WTC11 (cell line): ENCODE data around the gene STPG3. TPM values are rescaled to one million over a fixed set of nuclear protein-coding genes. Genes with fewer than 3 reads are reported as not detected.

Source experiments
- ATAC-seq: fragments of 200-7000 bp; cut with Tn5 transposase; 2 replicates; pipeline ENCODE4 v1.10.0; 2021; ENCODE audit warnings: mild to moderate bottlenecking, moderate library complexity
- CTCF ChIA-PET: fragments of 300-600 bp; sonication (Branson Sonifier 250); formaldehyde crosslinking; loops from one replicate; lab custom pipeline; 2021; ENCODE audit warnings: antibody characterized with exemption; lab: Charles Lee
- POLR2A ChIA-PET: fragments of 350-600 bp; sonication (Branson Sonifier 250); formaldehyde crosslinking; loops from one replicate; lab custom pipeline; 2021; ENCODE audit warnings: antibody characterized with exemption; lab: Charles Lee
- DNase-seq: peaks from one replicate; pipeline ENCODE4 v3.0.0; 2021; ENCODE audit warnings: low spot score
- H3K27ac Mint-ChIP-seq: 2 replicates; pipeline ENCODE4 v1.8.0; 2021; ENCODE audit warnings: mixed read lengths
- H3K27me3 Mint-ChIP-seq: 2 replicates; pipeline ENCODE4 v1.8.0; 2021; ENCODE audit warnings: low read depth, mild to moderate bottlenecking, moderate library complexity, mixed read lengths
- H3K36me3 Mint-ChIP-seq: 2 replicates; pipeline ENCODE4 v1.8.0; 2021; ENCODE audit warnings: mixed read lengths
- H3K4me1 Mint-ChIP-seq: 2 replicates; pipeline ENCODE4 v1.8.0; 2022; ENCODE audit warnings: mixed read lengths
- H3K4me3 Mint-ChIP-seq: 2 replicates; pipeline ENCODE4 v1.8.0; 2021; ENCODE audit warnings: mild to moderate bottlenecking, moderate library complexity, mixed read lengths
- H3K9me3 Mint-ChIP-seq: 2 replicates; pipeline ENCODE4 v1.8.0; 2021; ENCODE audit warnings: mixed read lengths
- ETV6 ChIP-seq: sonication (generic); formaldehyde crosslinking; IDR thresholded peaks from 2 replicates; pipeline ENCODE4 v1.8.1; 2022; ENCODE audit warnings: mild to moderate bottlenecking, missing genetic modification reagents
- FOXJ3 ChIP-seq: sonication (generic); formaldehyde crosslinking; IDR thresholded peaks from 2 replicates; pipeline ENCODE4 v1.9.0; 2021; ENCODE audit warnings: missing genetic modification reagents, mild to moderate bottlenecking, borderline replicate concordance
- GABPB1 ChIP-seq: sonication (generic); formaldehyde crosslinking; IDR thresholded peaks from 2 replicates; pipeline ENCODE4 v1.8.1; 2023; ENCODE audit warnings: mild to moderate bottlenecking, missing genetic modification reagents
- MYBL2 ChIP-seq: sonication (generic); formaldehyde crosslinking; IDR thresholded peaks from 2 replicates; pipeline ENCODE4 v1.8.1; 2023; ENCODE audit warnings: mild to moderate bottlenecking, moderate library complexity, missing genetic modification reagents
- PRRX2 ChIP-seq: fragments of 250-450 bp; sonication (Bioruptor Pico); IDR thresholded peaks from 2 replicates; pipeline ENCODE4 v1.8.0; 2021; ENCODE audit warnings: mild to moderate bottlenecking
- ZBTB21 ChIP-seq: sonication (generic); formaldehyde crosslinking; IDR thresholded peaks from 2 replicates; pipeline ENCODE4 v1.8.1; 2023; ENCODE audit warnings: mild to moderate bottlenecking, missing genetic modification reagents, borderline replicate concordance
- ZNF396 ChIP-seq: fragments of 250-450 bp; sonication (Bioruptor Pico); IDR thresholded peaks from 2 replicates; pipeline ENCODE4 v1.8.0; 2021; ENCODE audit warnings: mild to moderate bottlenecking, moderate library complexity, borderline replicate concordance
- total RNA-seq: library from RNA; stranded (reverse); gene quantifications from 3 replicates; pipeline ENCODE4 v1.2.3, GENCODE V29; 2021
- TF ChIP-seq, protein P1 (sequence below): sonication (generic); formaldehyde crosslinking; IDR thresholded peaks from 2 replicates; pipeline ENCODE4 v1.8.1; 2023; ENCODE audit warnings: mild to moderate bottlenecking, missing genetic modification reagents, moderate library complexity
- TF ChIP-seq, protein P2 (sequence below): sonication (generic); formaldehyde crosslinking; IDR thresholded peaks from 2 replicates; pipeline ENCODE4 v1.8.1; 2022; ENCODE audit warnings: missing genetic modification reagents, borderline replicate concordance
- TF ChIP-seq, protein P3 (sequence below): fragments of 250-450 bp; sonication (Bioruptor Pico); IDR thresholded peaks from 2 replicates; pipeline ENCODE4 v2.1.2; 2022; ENCODE audit warnings: mild to moderate bottlenecking, moderate library complexity
- TF ChIP-seq, protein P4 (sequence below): sonication (generic); formaldehyde crosslinking; IDR thresholded peaks from 2 replicates; pipeline ENCODE4 v1.8.1; 2022; ENCODE audit warnings: mild to moderate bottlenecking, moderate library complexity, missing genetic modification reagents
- TF ChIP-seq, protein P5 (sequence below): fragments of 250-450 bp; sonication (Bioruptor Pico); IDR thresholded peaks from 2 replicates; pipeline ENCODE4 v1.9.0; 2021; ENCODE audit warnings: mild to moderate bottlenecking
- TF ChIP-seq, protein P6 (sequence below): sonication (generic); formaldehyde crosslinking; IDR thresholded peaks from 2 replicates; pipeline ENCODE4 v1.8.0; 2023; ENCODE audit warnings: missing genetic modification reagents

The STPG3 gene
- total RNA-seq, 1 experiment from 2014 or later = 0.26 TPM

DNA sequence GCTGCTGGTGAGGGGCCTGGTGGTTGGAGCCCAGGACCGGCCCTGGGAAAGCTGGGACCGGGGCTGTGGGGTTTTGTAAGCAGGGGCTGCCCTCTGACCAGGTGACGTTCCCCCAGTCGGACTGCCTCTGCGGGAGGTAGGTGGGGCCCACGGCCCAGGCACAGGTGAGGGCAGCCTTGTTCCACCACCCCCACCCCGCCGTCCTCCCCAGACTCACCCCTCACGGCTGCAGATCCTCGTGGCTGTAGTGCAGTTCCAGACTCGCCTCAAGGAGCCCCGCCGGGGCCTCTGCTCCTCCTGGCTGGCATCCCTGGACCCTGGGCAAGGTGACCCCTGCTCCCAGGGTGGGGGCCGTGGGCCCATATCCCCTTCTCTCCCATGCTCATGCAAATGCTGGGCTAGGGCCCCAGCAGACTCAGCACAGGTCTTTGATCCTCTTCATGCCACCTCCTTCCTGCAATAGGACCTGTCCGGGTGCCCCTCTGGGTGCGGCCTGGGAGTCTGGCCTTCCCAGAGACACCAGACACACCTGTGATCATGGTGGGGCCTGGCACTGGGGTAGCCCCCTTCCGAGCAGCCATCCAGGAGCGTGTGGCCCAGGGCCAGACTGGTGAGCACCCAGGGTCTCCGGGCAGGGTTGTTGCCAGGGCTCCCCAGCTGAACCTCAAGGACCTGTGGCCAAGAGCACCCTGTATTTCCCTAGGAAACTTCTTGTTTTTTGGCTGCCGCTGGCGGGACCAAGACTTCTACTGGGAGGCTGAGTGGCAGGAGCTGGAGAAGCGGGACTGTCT is 35.7 kb upstream of the STPG3 start:
- POLR2A ChIA-PET = no interaction called here
- CTCF ChIA-PET = interaction anchor here (1.3 to 2.8 kb wide), 3 partner anchors 21 to 40 kb away, joined by 4 to 10 read pairs (median 8); no protein-coding TSS in a partner anchor

DNA sequence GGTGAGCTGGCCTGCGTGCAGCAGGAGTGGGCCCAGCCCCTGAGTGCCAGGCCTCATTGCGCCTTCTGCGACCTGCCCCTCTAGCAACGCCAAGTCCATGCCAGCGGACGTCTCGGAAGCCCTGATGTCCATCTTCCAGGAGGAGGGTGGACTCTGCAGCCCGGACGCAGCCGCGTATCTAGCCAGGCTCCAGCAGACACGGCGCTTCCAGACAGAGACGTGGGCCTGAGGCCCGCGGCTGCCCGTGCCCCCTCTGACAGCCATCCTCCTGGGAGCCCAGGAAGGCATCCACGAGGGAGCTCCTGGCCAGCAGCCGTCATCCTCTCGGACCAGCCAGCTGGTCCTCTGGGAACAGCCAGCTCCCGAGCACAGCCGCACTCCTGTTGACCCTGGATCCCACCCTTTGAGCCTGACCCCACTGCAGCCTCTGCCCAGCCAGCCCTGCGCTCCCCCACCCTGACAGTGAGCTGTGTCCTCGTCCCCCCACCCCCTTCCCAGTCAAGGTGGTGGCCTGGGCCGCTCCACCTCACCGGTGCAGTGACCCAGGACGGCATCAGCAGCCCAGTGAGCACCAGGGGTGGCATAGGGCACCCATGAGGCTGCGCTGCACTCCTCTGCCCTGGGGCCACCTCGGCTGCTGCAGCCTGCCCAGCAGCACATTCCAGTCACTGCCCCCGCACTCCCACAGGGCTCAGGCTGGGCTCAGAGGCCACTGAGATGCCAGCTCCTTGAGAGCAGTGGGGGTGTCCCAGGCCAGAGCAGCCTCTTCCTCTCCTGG is 34.7 kb upstream of the STPG3 start:
- no peaks in the 10 kb centered on the region for H3K9me3 Mint-ChIP-seq
- H3K27me3 Mint-ChIP-seq = no peaks in the 10 kb centered on the region
- DNase-seq = no peak
- POLR2A ChIA-PET = no interaction called here
- TF ChIP-seq FOXJ3 (CRISPR knock-in tag) (no peak), ZNF396 (CRISPR knock-in tag) (no peak), ZBTB21 (CRISPR knock-in tag) (no peak), ETV6 (no peak), PRRX2 (no peak)
- TF ChIP-seq, protein P1, sequence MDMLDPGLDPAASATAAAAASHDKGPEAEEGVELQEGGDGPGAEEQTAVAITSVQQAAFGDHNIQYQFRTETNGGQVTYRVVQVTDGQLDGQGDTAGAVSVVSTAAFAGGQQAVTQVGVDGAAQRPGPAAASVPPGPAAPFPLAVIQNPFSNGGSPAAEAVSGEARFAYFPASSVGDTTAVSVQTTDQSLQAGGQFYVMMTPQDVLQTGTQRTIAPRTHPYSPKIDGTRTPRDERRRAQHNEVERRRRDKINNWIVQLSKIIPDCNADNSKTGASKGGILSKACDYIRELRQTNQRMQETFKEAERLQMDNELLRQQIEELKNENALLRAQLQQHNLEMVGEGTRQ = no peak
- TF ChIP-seq, protein P2, sequence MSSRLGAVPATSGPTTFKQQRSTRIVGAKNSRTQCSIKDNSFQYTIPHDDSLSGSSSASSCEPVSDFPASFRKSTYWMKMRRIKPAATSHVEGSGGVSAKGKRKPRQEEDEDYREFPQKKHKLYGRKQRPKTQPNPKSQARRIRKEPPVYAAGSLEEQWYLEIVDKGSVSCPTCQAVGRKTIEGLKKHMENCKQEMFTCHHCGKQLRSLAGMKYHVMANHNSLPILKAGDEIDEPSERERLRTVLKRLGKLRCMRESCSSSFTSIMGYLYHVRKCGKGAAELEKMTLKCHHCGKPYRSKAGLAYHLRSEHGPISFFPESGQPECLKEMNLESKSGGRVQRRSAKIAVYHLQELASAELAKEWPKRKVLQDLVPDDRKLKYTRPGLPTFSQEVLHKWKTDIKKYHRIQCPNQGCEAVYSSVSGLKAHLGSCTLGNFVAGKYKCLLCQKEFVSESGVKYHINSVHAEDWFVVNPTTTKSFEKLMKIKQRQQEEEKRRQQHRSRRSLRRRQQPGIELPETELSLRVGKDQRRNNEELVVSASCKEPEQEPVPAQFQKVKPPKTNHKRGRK = no peak
- TF ChIP-seq, protein P3, sequence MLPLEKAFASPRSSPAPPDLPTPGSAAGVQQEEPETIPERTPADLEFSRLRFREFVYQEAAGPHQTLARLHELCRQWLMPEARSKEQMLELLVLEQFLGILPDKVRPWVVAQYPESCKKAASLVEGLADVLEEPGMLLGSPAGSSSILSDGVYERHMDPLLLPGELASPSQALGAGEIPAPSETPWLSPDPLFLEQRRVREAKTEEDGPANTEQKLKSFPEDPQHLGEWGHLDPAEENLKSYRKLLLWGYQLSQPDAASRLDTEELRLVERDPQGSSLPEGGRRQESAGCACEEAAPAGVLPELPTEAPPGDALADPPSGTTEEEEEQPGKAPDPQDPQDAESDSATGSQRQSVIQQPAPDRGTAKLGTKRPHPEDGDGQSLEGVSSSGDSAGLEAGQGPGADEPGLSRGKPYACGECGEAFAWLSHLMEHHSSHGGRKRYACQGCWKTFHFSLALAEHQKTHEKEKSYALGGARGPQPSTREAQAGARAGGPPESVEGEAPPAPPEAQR (CRISPR knock-in tag) = no peak
- TF ChIP-seq, protein P4, sequence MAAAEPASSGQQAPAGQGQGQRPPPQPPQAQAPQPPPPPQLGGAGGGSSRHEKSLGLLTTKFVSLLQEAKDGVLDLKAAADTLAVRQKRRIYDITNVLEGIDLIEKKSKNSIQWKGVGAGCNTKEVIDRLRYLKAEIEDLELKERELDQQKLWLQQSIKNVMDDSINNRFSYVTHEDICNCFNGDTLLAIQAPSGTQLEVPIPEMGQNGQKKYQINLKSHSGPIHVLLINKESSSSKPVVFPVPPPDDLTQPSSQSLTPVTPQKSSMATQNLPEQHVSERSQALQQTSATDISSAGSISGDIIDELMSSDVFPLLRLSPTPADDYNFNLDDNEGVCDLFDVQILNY (CRISPR knock-in tag) = no peak
- TF ChIP-seq, protein P5, sequence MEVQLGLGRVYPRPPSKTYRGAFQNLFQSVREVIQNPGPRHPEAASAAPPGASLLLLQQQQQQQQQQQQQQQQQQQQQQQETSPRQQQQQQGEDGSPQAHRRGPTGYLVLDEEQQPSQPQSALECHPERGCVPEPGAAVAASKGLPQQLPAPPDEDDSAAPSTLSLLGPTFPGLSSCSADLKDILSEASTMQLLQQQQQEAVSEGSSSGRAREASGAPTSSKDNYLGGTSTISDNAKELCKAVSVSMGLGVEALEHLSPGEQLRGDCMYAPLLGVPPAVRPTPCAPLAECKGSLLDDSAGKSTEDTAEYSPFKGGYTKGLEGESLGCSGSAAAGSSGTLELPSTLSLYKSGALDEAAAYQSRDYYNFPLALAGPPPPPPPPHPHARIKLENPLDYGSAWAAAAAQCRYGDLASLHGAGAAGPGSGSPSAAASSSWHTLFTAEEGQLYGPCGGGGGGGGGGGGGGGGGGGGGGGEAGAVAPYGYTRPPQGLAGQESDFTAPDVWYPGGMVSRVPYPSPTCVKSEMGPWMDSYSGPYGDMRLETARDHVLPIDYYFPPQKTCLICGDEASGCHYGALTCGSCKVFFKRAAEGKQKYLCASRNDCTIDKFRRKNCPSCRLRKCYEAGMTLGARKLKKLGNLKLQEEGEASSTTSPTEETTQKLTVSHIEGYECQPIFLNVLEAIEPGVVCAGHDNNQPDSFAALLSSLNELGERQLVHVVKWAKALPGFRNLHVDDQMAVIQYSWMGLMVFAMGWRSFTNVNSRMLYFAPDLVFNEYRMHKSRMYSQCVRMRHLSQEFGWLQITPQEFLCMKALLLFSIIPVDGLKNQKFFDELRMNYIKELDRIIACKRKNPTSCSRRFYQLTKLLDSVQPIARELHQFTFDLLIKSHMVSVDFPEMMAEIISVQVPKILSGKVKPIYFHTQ (CRISPR knock-in tag) = no peak
- TF ChIP-seq, all 79 proteins: peak for 0
- CTCF ChIA-PET = interaction anchor here (0.8 to 1.8 kb wide), 4 partner anchors 11 to 187 kb away, joined by 3 to 8 read pairs (median 4); partner anchors contain the start of gene TUBB4B
- no peak overlapping the region for H3K4me3 Mint-ChIP-seq
- H3K36me3 Mint-ChIP-seq = 0 out of 2 replicates have a peak, but pooled peaks cover 3% of the 10 kb centered on the region
- H3K27ac Mint-ChIP-seq = no peak overlapping the region
- no peak for ATAC-seq
- H3K4me1 Mint-ChIP-seq = peaks cover 4% of the 10 kb centered on the region; the same call in 1 of the 2 replicates

More for the DNA sequence above, 35.7 kb upstream of the STPG3 start:
- no peak overlapping the region for H3K27ac Mint-ChIP-seq
- H3K27me3 Mint-ChIP-seq = no peaks in the 10 kb centered on the region
- ATAC-seq = no peak
- no peak for DNase-seq
- TF ChIP-seq GABPB1 (CRISPR knock-in tag) = no peak
- TF ChIP-seq MYBL2 (CRISPR knock-in tag) = no peak
- TF ChIP-seq, protein P6, sequence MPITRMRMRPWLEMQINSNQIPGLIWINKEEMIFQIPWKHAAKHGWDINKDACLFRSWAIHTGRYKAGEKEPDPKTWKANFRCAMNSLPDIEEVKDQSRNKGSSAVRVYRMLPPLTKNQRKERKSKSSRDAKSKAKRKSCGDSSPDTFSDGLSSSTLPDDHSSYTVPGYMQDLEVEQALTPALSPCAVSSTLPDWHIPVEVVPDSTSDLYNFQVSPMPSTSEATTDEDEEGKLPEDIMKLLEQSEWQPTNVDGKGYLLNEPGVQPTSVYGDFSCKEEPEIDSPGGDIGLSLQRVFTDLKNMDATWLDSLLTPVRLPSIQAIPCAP (CRISPR knock-in tag) = no peak
- H3K4me1 Mint-ChIP-seq = peaks cover 4% of the 10 kb centered on the region; the same call in 1 of the 2 replicates
- H3K9me3 Mint-ChIP-seq = no peaks in the 10 kb centered on the region
- 0 out of 2 replicates have a peak, but pooled peaks cover 3% of the 10 kb centered on the region for H3K36me3 Mint-ChIP-seq
- no peak overlapping the region for H3K4me3 Mint-ChIP-seq
